Stimulated activated naive CD8-positive, alpha-beta T cell treated with anti-CD3 and anti-CD28 coated beads, Interleukin-15, amount 100 ng/mL, for 72 hours (primary cell): ENCODE results near the gene CALCOCO1.
"Not testable (repeated sequence)": the region's sequence is repeated elsewhere in the genome, so short reads cannot be mapped to it uniquely, and the experiment has no call there.

Source experiments
- ATAC-seq: fragments of 150-1000 bp; cut with Tn5 transposase; 2 replicates; pipeline ENCODE4 v1.10.0; 2021; ENCODE audit warnings: mild to moderate bottlenecking, moderate library complexity
- DNase-seq, 2 donors: peaks; one replicate each; pipeline ENCODE4 v3.0.0; 2021 to 2022
- H3K27ac Mint-ChIP-seq, 2 donors: one replicate each; pipeline ENCODE4 v1.8.0; 2022; ENCODE audit warnings: mild to moderate bottlenecking in 2 of 2, mixed read lengths in 2 of 2, moderate library complexity in 2 of 2
- H3K27me3 Mint-ChIP-seq: one replicate; pipeline ENCODE4 v1.8.0; 2022; ENCODE audit warnings: mixed read lengths
- H3K4me1 Mint-ChIP-seq: one replicate; pipeline ENCODE4 v1.8.0; 2022; ENCODE audit warnings: mild to moderate bottlenecking, mixed read lengths
- H3K4me3 Mint-ChIP-seq, 2 donors: one replicate each; pipeline ENCODE4 v1.8.0; 2022; ENCODE audit warnings: mild to moderate bottlenecking in 2 of 2, mixed read lengths in 2 of 2, moderate library complexity in 1 of 2
- H3K9me3 Mint-ChIP-seq, 2 donors: one replicate each; pipeline ENCODE4 v1.8.0; 2022; ENCODE audit warnings: mixed read lengths in 2 of 2

The CALCOCO1 gene, protein sequence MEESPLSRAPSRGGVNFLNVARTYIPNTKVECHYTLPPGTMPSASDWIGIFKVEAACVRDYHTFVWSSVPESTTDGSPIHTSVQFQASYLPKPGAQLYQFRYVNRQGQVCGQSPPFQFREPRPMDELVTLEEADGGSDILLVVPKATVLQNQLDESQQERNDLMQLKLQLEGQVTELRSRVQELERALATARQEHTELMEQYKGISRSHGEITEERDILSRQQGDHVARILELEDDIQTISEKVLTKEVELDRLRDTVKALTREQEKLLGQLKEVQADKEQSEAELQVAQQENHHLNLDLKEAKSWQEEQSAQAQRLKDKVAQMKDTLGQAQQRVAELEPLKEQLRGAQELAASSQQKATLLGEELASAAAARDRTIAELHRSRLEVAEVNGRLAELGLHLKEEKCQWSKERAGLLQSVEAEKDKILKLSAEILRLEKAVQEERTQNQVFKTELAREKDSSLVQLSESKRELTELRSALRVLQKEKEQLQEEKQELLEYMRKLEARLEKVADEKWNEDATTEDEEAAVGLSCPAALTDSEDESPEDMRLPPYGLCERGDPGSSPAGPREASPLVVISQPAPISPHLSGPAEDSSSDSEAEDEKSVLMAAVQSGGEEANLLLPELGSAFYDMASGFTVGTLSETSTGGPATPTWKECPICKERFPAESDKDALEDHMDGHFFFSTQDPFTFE

DNA sequence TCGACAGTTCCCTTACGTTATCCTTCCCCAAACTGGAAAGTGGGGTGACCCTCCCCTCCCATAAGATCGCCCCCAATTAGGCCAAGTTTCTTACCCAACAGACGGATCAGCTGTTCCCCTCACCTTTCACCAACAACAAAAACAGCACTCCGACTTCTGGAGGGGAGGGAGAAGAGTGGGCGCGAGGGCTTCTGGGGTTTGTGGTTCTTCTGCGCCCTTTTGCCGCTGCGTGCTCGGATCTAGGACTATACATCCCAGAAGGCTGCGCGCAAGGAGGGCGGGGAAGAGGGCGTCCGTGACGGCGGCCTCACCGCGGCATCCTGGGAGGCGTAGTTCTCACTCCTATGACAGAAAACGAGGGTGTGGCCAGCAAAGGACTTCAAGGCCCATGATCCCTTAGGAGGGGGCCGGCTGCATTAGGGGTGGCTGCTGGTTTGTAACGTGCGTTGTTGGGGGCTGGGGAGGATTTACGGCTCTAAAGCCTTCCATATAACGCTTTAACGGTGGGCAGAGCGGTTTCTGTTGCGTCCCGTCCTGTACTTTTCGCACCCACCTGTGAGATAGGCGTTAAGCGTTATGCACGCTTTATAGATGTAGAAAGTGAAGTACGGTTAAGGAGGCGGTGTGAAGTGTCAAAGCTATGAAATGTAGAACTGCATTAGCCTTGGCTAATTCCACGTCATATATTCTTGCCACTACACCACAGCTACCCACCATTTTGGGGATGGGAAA is at the start of gene CALCOCO1:
TSS of gene CALCOCO1 (minus strand) at position 143 of the 732 bp plus-strand sequence. CDS start 2,210 bp downstream, outside the sequence.
- Mint-ChIP-seq H3K27ac (peak within 1 kb of the TSS; percentile 94 to 96), H3K9me3 (no peaks in the 10 kb centered on the region), H3K4me1 (peaks cover 35% of the 10 kb centered on the region), H3K27me3 (no peaks in the 10 kb centered on the region), H3K4me3 (peak within 1 kb of the TSS; percentile 92)
- ATAC-seq = peak; percentile 98
- peak; percentile 96 to 98 for DNase-seq

DNA sequence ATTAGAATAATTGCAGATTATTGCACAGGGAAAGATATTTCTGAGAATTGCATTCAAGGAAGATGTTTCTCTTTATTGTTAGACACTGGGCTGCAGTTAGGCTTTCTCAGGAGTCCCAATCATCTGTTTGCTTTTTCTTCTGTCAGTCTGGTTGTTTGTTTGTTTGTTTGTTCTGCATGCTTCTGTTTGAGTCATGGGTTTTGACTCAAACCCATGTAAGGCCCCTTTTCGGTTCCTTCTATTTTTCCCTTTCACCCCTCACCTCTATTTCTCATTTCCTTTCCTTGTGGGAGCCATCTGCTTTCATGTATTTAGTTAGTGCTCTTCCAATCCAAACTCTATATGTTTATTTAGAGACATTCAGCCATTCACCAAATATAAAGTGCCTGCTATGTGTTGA is 49.6 kb upstream of the CALCOCO1 start:
- no peak overlapping the region for H3K4me3 Mint-ChIP-seq
- H3K9me3 Mint-ChIP-seq = no peaks in the 10 kb centered on the region
- peaks cover 53% of the 10 kb centered on the region for H3K27me3 Mint-ChIP-seq
- ATAC-seq = no peak
- no peaks in the 10 kb centered on the region for H3K4me1 Mint-ChIP-seq
- DNase-seq = no peak
- no peak overlapping the region for H3K27ac Mint-ChIP-seq

DNA sequence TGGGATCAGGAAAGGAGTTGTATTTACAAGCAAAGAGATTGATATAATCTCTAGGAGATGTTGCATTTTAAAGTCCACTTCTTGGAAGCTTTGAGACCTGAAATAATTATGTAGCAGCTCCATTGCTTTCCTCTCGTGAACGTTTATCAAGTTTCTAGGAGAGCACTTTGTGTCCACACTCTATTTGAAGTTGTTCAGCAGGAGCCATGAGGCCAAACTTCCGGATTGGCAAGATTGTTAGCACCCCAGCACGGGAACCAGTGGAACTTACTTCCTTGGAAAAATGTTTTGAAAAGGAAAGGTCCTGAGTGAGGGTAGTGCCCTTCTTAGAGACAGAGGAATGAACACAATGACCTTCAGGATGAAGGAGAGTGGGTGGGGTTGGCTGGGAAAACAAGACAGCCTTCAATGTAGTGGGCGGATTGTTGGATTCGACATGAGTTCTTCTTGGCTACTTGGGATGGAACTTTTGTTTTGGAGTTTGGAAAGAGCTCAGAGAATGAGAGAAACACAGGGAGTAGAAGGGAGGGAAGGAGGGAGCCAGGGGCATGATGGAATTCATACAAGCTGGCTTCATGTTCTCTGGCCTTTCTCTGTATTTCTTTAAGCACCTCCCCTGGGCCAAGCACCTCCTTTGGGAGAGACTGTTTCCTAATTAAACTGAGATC is 48.4 kb upstream of the CALCOCO1 start:
- DNase-seq = no peak
- Mint-ChIP-seq H3K9me3 (no peaks in the 10 kb centered on the region), H3K27me3 (peaks cover 51% of the 10 kb centered on the region), H3K27ac (no peak overlapping the region), H3K4me3 (no peak overlapping the region), H3K4me1 (no peaks in the 10 kb centered on the region)
- ATAC-seq = no peak

DNA sequence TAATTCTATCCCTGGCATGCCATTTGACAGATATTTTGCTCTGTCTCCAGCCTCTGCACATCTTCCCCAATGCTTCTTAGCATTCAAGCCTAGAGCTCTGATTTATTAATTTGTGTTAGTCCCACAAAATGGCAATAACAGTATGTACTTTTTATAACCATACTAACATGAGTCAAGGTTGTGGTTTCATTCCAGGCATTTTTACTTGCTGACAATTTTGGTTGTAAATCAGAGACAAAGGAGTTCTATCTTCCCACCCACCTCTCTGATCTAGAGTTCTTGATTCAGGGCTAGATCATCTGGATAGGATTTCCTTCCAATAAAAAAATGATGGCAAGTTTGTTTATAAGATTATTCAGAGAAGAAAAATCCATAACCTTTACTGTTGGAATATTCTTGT is 43.0 kb upstream of the CALCOCO1 start:
- H3K4me3 Mint-ChIP-seq = no peak overlapping the region
- peaks cover 60% of the 10 kb centered on the region for H3K27me3 Mint-ChIP-seq
- H3K9me3 Mint-ChIP-seq = no peaks in the 10 kb centered on the region
- ATAC-seq = no peak
- no peaks in the 10 kb centered on the region for H3K4me1 Mint-ChIP-seq
- H3K27ac Mint-ChIP-seq = no peak overlapping the region
- no peak for DNase-seq

DNA sequence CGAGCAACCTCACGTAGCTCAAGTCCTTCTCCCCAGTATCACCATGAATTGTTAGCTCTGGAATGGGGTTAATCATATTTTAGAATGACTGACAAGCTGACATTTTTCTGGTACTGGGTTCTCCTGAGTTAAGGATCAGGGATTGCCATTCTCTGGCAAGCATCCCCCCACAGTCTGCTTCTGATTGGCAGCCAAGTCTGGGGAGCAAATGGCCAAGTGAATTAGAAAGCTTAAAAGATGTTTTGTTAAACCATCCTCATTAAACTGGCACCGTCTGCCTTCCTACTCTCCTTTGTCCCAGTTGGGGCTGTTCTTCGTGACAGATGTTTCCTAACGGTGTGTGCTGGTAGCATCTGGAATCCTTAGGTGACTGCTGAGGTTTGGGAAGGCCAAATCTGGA is 41.7 kb upstream of the CALCOCO1 start:
- ATAC-seq (no peak), DNase-seq (no peak)
- Mint-ChIP-seq H3K27me3 (peaks cover 73% of the 10 kb centered on the region), H3K4me3 (no peak overlapping the region), H3K4me1 (no peaks in the 10 kb centered on the region), H3K9me3 (no peaks in the 10 kb centered on the region), H3K27ac (no peak overlapping the region)

DNA sequence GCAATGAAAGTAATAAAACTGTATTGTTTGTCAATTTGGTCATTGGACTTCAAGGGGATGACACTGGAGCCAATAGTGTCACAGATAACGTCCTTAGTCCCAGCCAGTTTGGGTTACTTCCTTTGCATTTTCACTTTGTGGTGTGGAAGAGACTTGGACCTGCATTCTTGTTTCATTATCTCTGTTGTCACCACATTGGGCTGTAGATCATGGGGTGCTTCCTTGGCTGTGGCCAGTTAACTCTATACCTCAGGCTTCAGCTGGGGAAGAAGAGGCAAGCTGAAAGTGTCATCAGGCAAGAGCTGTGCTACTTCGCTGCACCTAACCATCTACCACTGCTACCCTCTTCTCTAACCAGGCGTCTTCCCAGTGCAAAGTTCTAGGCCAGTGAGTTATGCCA is 39.6 kb upstream of the CALCOCO1 start:
- Mint-ChIP-seq H3K4me1 (no peaks in the 10 kb centered on the region), H3K4me3 (no peak overlapping the region), H3K9me3 (no peaks in the 10 kb centered on the region), H3K27ac (no peak overlapping the region), H3K27me3 (peaks cover 82% of the 10 kb centered on the region)
- DNase-seq = no peak
- ATAC-seq = no peak

DNA sequence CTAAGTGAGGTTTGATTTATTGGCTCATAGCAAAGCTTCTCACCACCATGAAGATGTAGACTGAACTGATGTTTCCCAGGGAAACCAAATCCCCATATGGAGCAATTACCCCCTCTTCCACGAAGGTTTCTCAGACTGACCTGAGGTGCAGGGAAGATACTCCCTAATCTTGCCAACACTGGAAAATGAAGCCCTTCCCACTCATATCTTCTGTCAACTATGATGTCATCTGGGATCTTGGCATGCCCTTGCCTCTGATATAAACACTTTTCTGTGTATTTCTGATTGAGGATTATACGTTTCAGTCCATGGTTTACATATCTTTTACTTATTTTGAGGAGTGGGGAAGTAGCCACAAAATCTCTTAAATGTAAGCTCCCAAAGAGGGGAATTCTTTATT is 38.6 kb upstream of the CALCOCO1 start:
- no peak for ATAC-seq
- DNase-seq = no peak
- Mint-ChIP-seq H3K4me3 (no peak overlapping the region), H3K4me1 (no peaks in the 10 kb centered on the region), H3K27me3 (peaks cover 81% of the 10 kb centered on the region), H3K27ac (no peak overlapping the region), H3K9me3 (no peaks in the 10 kb centered on the region)

DNA sequence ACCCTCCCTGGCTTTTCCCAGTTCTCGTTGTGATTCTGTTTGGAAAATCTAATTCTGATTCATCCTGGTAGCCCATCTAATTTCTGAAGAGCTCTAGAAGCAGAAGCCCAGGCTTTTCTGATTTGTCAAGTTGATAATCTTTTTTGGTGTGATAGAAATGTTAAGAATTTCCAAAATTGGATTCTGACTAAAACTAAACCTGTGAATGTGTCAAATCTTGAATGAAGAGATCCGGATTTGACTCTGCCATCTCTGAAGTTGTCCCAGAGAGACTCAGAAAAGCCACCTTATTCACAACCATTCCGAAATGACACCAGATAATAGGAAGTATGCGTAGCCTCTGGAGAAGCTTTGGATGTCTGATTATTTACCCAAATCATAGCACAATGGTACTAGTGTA is 37.4 kb upstream of the CALCOCO1 start:
- no peak for ATAC-seq
- DNase-seq = no peak
- Mint-ChIP-seq H3K27ac (no peak overlapping the region), H3K4me3 (no peak overlapping the region), H3K27me3 (peaks cover 84% of the 10 kb centered on the region), H3K9me3 (no peaks in the 10 kb centered on the region), H3K4me1 (no peaks in the 10 kb centered on the region)

DNA sequence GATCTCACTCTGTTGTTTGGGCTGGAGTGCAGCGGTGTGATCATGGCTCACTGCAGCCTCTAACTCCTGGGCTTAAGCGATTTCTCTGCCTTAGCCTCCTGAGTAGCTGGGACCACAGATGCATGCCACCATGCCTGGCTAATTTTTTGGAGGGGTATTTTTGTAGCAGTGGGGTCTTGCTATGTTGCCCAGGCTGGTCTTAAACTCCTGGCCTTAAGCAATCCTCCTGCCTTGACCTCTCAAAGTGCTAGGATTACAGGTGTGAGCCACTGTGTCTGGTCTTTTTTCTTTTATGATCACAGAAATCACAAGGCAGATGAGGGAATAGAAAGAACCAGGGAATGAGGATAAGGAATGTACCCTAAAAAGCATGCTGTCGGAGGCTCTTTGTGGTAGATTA is 35.5 kb upstream of the CALCOCO1 start:
- not testable (repeated sequence) for ATAC-seq, H3K4me3 Mint-ChIP-seq, H3K4me1 Mint-ChIP-seq, DNase-seq, H3K9me3 Mint-ChIP-seq, H3K27ac Mint-ChIP-seq
- H3K27me3 Mint-ChIP-seq = peaks cover 95% of the 10 kb centered on the region

DNA sequence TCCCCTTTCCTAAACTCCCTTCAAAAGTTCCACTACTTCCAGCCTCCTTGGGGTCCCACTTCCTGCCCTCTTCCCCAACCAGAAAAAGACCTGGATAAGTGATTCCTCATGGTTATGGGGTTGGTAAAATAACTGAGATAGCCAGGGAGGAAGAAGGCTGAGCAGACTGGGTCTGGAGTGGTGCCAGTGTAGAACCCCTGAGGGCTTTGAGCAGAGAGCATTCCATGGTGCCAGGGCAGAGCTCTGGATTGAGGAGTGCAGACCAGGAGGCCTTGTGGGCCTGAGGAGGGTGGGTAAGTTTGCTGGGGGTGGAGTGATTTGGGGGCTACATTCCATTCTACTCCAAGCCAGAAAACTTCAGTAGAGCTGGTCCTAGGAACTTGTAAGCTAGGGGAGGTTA is 34.1 kb upstream of the CALCOCO1 start:
- DNase-seq (no peak), ATAC-seq (no peak)
- Mint-ChIP-seq H3K4me1 (peaks cover 20% of the 10 kb centered on the region), H3K27ac (no peak overlapping the region), H3K9me3 (no peaks in the 10 kb centered on the region), H3K27me3 (peaks cover 83% of the 10 kb centered on the region), H3K4me3 (no peak overlapping the region)

DNA sequence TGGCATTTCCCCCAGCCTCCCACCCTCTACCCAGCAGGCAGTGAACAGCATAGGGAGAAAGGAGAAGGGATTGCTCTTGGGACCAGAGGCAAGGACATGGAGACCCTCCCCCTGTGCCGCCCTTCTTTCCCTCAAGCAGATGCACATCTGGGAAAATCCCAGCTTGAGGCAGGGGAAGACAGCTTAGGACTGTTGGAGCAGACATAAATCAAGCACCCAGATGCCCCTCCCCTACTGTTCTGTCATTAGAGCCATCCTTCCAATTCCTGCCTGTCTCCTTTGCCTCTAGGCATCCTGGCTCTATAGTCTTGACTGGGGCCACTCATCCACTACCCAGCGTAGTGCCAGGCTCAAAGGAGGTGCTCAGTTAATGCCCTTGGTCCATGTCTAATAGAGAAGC is 32.0 kb upstream of the CALCOCO1 start:
- Mint-ChIP-seq H3K27me3 (peaks cover 75% of the 10 kb centered on the region), H3K4me3 (no peak overlapping the region), H3K4me1 (peaks cover 31% of the 10 kb centered on the region), H3K9me3 (no peaks in the 10 kb centered on the region), H3K27ac (no peak overlapping the region)
- ATAC-seq (no peak), DNase-seq (no peak)

DNA sequence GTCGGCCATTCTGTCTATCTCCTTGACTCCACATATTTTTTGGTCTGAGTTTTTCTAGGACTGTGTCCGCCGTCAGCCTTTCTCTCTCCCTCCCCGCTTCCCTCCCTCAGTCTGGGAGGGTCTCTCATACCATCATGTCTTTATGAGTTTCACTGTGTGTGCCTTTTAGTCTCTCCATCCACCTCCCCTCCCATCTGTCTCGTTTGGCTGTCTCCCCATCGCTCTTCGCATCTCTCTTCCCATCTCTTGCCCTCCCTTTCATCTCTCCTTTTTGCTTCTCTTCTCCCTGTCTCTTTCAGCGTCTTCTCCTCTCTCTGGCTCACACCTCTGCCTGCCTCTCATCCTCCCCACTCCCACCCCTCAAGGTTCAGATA is 31.5 kb upstream of the CALCOCO1 start:
- ATAC-seq = no peak
- H3K27me3 Mint-ChIP-seq = peaks cover 70% of the 10 kb centered on the region

DNA sequence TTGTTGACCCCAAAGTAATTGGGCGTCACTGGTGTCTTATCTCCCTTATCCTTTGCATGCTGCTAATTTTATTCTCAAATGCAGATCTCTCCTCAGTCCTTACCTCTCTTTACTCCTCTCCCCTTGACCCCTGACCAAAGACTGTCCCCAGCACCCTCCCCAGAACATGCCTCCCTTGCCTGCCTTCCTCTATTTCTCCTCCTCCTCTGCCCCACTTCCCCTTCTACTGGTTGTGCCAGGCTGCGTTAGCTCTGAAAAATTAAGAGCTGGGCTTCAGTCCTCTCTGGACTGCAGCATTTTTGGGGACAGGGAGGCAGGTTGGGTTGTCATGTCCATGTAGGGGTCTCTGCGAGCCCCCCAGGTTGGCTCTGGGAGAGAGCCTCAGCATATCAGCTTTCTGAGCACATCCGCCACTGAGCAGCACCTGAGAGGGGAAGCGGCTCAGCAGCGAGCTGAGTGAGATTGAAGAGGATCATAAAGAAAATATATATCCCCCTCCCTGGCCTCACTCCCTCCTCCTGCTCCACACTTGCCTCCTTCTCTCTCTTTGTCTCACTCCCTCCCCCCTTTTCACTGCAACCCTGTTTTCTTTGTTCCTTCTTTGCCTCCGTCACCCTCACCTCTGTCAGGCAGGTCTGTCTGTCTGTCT is 31.0 kb upstream of the CALCOCO1 start:
- Mint-ChIP-seq H3K4me3 (no peak overlapping the region), H3K27ac (no peak overlapping the region), H3K4me1 (peaks cover 31% of the 10 kb centered on the region), H3K27me3 (peaks cover 64% of the 10 kb centered on the region), H3K9me3 (no peaks in the 10 kb centered on the region)
- DNase-seq (no peak), ATAC-seq (no peak)

More for the DNA sequence above, 31.5 kb upstream of the CALCOCO1 start:
- DNase-seq = no peak
- Mint-ChIP-seq H3K4me1 (peaks cover 31% of the 10 kb centered on the region), H3K9me3 (no peaks in the 10 kb centered on the region), H3K27ac (no peak overlapping the region), H3K4me3 (no peak overlapping the region)

DNA sequence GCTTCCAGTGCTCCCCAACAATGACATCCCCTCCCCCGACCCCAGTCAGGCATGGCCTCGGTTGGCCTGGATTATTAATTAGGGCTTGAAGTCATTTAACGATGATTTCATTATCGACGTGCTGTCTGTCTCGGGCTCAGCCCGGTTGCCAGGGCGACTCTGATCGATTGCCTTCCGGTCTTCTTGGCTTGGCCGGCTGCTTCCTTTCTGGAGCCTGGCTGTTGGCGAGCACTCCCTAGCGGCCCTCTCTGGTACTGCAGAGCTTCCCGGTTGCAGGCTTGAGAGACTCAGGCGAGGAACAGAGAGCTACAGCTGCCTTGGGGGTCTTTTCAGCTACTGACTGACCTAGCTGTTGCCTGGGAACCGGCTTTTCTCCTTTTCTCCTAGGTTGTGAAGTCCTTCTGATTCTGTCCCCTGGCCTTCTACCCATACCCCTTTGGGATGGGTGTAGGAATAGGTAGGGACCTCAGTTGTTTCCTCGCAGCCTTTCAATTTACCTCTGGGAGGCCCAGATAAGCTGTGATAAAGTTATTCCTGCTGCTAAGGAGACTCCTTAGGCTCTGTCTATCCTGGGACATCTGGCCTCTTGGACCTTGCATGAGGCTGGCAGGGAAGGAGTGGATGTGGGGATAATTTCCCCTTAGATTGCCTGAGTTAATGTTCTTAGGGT is 30.0 kb upstream of the CALCOCO1 start:
- Mint-ChIP-seq H3K27me3 (peaks cover 55% of the 10 kb centered on the region), H3K9me3 (no peaks in the 10 kb centered on the region), H3K4me3 (peak overlapping the region; percentile 42 to 64), H3K4me1 (peaks cover 31% of the 10 kb centered on the region), H3K27ac (no peak overlapping the region)
- ATAC-seq = peak; percentile 87
- DNase-seq = peak; percentile 86 to 87
